ENCODE measurements around the gene NEURL2.

DNA sequence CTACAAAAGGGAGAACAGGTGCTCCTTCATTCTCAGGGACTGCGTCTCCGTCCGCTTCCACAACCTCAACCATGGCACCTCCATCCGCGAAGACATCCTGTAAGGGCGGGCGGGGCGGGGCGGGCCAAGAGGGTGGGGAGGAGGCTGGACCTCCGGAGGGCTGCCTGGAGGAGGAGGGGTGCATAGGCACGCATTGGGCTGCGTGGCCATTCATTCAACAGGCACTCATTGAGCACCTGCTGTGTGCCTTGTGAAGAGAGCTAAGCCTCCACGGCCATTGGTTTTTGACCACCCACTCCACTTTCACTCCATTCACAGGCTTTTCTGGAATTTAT lies 33.2 kb downstream of the NEURL2 start:
- TF ChIP-seq POLR2A (IDR thresholded peaks at IDR 0.05), result no peak
- TF ChIP-seq, protein P1, sequence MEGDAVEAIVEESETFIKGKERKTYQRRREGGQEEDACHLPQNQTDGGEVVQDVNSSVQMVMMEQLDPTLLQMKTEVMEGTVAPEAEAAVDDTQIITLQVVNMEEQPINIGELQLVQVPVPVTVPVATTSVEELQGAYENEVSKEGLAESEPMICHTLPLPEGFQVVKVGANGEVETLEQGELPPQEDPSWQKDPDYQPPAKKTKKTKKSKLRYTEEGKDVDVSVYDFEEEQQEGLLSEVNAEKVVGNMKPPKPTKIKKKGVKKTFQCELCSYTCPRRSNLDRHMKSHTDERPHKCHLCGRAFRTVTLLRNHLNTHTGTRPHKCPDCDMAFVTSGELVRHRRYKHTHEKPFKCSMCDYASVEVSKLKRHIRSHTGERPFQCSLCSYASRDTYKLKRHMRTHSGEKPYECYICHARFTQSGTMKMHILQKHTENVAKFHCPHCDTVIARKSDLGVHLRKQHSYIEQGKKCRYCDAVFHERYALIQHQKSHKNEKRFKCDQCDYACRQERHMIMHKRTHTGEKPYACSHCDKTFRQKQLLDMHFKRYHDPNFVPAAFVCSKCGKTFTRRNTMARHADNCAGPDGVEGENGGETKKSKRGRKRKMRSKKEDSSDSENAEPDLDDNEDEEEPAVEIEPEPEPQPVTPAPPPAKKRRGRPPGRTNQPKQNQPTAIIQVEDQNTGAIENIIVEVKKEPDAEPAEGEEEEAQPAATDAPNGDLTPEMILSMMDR (IDR thresholded peaks at IDR 0.05), result no peak
